Activated CD4-positive, alpha-beta T cell treated with anti-CD3 and anti-CD28 coated beads for 1 hour (primary cell): ENCODE results near the gene TFAP2B.

ENCODE experiments used
- DNase-seq: peaks from one replicate; pipeline ENCODE4 v3.0.0-alpha.2; 2020

TFAP2B gene

GRCh38 chr6:50849796-50850180 is 31.1 kb downstream of the TFAP2B start:
- no peak for DNase-seq

- DNase-seq: no peak
Measured at GRCh38 chr6:50850223-50851048, 31.8 kb downstream of the TFAP2B start.

GRCh38 chr6:50851049-50851845 is 32.6 kb downstream of the TFAP2B start:
- no peak for DNase-seq

GRCh38 chr6:50853939-50854338 is 35.3 kb downstream of the TFAP2B start:
- DNase-seq: no peak

DNA sequence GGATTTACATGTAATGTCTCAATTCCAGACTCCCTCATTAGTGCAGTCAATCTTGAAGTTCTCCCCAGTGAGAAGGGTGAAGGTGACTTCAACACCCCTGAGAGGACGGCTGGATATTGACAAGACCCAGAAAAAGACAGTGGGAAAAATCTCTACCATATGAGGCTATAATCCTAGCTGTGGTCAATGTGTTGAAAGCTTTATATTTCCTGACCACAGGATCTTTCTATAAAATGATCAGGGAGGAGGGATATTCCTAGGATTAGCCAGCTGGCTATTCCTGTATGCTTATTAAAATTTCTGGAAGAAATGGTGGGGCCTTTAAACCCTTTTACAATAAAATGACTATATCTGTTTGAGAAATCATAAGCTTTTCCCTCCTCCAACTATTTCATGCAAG is 43.0 kb downstream of the TFAP2B start:
- no peak for DNase-seq

DNA sequence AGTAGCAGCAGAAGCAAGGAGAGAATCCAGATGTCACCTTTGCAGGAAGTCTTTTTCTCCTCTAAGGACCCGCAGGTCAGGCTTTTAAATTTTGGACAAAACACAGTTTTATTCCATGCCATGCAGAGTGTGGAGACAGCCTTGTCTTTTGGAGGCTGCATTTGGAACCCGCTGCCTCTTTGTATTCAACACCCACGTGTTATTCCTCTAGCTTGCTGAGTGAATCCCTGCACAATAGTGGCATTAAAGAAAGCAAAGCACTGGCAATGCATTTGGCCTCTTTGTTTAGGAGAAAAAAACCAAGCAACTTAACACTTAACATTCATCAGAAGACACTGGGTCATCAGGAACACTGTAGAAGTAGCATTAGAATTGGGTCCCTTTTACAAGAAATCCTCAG is 43.5 kb downstream of the TFAP2B start:
- no peak for DNase-seq

- DNase-seq: no peak
Measured at GRCh38 chr6:50864601-50865000, 45.9 kb downstream of the TFAP2B start.

DNA sequence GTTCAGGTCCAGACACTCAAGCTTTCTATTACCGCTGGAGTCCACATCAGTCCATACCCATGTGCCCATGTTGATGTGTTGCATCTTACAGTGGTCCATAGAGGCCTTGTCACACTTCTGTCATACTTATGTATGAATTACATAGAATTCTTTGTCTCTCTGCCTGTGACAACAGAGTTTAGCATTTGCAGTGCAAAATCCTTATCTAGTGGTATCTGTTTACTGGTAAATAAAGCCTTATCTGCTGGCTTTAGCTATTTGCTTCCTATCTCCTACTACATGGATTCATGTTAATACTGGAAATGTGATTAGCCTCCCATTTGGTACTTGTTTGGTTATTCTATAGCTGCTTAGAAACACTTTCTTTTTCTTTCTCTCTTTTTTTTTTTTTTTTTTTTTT is 49.8 kb downstream of the TFAP2B start:
- DNase-seq: no peak

DNA sequence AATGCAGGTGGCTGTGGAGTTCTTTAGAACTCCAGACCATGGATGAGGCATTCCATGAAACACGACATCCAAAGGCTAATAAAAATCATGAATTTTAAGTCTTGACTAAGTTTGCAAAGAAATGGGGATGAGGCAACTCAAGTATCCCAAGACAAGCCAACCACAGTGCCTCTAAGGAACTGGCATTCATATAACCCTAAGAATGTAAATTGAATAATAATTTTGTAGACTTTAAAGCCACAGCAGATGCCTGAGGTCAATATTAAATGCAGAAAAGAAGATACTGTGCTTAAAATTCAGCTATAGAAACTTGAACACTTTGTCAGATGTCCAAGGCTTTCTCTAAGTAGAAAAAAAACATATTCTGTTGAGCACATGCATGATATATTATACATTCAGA is 54.5 kb downstream of the TFAP2B start:
- DNase-seq: no peak

- DNase-seq: no peak
Measured at GRCh38 chr6:50884364-50884763, 65.7 kb downstream of the TFAP2B start.

GRCh38 chr6:50887112-50887511 is 68.4 kb downstream of the TFAP2B start:
- DNase-seq: no peak

DNA sequence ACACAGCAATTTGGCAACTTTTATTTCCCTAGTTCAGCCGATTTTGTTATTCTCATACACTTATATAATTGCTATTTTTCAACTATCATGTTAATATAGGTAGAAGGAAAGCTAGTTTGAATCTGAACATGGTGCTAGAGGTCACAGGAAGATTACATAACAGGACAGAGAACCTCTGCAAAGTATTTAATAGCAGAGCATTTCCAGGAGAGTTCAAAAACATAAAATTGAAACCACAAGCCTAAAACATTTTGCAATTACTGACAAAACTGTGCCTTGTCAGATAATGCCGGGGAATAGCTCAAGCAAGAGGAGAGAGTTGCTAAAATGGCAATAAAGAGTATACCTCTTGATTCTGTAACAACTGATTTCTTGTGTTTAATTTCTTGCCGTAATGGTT is 70.8 kb downstream of the TFAP2B start:
- DNase-seq: no peak

DNA sequence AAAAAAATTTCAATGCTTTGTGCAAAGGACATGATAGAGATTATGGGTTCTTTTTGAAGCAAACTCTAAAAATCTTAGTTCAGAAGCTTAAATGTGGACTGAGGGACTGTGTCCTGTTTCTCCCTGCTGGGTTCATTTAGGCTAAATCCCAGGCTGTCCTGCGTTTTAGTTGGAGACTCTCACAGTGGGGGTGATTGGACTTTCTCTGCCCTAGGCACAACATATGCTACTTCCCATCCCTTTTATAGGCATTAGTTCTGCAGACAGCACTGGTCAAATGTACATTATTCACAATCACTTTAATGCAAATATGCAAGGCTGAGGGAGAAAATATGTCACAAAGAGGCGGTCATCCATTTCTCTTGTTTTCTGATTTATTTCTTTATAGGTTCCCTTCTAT is 71.3 kb downstream of the TFAP2B start:
- DNase-seq: no peak

DNA sequence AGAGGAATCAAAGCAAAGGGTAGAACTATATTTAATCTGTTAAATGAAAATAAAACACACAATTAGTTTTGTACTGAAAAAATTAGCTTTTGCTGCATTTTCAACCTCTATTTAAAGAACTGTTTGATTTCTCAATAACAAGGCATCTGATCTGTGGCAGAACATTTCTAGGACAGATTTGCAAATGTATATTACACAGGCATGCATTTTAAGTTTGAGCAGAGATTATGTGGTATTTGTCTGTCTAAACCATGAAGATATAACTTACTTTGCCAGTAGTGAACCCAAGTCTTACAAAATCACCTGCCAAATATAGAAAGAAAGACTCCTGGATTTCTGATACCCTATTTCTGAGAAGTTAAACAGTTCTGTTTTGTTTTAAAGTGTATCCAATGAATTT is 71.9 kb downstream of the TFAP2B start:
- no peak for DNase-seq

- DNase-seq: no peak
Measured at GRCh38 chr6:50891290-50891689, 72.6 kb downstream of the TFAP2B start.
